Stimulated activated CD4-positive, alpha-beta T cell treated with anti-CD3 and anti-CD28 coated beads, Interleukin-2, amount 100 ng/mL, for 4 hours (primary cell): Measurements from ENCODE around the gene NUP85.
"Not testable (repeated sequence)": the region's sequence is repeated elsewhere in the genome, so short reads cannot be mapped to it uniquely, and the experiment has no call there.

Experiments used
- DNase-seq: peaks from one replicate; pipeline ENCODE4 v3.0.0-alpha.2; 2020; ENCODE audit warnings: low read depth

Gene NUP85

GRCh38 chr17:75269844-75270217 is 64.4 kb downstream of the NUP85 start:
- no peak for DNase-seq

GRCh38 chr17:75270218-75270965 is 64.9 kb downstream of the NUP85 start:
- DNase-seq = no peak

- no peak for DNase-seq
Measured at GRCh38 chr17:75270966-75271232, 65.4 kb downstream of the NUP85 start, which contains the start of gene MIF4GD. Gene MIF4GD, minus strand, starts transcription at chr17:75271231. Its CDS starts 1,036 bp downstream, at chr17:75270195.

GRCh38 chr17:75271233-75271954 is 65.9 kb downstream of the NUP85 start:
- DNase-seq = peak; percentile 83

DNA sequence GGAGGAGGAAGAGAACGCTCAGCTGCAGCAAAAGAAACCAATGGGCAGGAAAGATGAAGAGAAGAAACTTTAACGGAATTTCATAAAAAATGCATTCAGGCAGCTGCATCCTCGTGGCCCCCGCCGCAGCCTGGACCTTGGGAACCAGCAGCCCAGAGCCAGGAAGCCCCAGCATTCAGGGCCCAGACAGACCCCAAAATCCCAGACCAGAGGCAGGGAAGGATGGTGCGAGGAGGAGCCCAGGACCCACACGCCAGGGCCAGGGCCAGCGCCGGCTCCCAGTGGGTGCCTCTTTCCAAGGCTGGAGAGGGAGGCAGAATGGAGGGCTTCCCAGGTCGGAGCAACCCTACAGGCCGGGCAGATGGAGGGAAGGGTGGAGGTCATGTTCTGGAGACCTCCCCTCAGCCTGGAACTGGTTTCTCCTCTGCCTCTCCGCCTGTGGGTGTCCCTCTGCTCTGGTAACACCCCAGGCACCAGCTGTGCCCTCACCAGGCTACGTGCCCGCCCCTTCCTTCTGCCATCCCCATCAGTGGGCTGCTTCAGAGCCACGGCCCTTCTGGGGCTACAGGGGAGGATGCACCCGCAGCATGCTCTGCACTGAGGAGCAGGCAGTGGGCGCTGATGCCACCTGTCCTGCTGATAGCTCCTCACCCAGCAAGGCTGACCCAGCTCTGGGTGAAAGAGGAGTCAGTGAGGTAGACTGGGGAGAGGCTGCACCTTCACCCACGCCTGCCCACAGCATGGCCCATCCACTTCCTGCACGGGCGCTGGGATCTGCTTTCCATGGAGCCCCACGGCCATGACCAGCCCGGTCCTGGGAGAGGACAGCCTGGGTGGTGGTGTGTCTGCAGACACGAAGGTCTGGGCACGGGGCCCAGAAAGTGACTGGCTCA is 66.7 kb downstream of the NUP85 start:
- DNase-seq = no peak

- no peak for DNase-seq
Measured at GRCh38 chr17:75272848-75273184, 67.3 kb downstream of the NUP85 start.

DNA sequence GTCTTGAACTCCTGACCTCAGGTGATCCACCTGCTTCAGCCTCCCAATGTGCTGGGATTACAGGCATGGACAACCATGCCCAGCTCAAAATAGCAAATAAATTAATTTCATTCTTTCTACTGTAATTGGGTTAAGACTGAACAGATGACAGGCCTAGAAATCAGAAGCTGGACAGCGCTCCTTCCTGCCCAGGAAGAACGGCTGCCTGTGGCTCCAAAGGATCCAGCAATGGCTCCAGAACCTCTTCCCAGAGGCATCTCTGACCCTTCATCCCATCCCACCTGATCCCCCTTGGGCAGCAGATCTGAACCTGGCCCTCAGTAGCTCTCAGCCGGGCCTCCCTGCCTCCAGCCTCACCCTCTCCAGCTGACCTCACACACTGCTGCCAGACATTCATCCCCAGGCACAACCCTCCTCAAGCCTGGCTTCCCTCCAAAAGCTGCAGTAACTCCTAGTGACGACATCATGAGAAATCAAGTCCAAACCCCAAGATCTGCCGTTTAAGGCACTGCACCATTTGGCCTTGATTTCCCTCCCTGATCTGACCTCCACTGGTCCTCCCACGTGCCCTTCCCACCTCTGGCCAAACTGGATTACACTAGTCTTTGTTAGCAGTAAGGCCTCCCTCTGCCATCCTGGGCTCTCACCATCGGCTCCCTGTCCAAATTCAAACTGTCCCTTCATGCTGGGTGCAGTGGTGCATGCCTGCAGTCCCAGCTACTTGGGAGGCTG is 68.7 kb downstream of the NUP85 start:
- no peak for DNase-seq

DNA sequence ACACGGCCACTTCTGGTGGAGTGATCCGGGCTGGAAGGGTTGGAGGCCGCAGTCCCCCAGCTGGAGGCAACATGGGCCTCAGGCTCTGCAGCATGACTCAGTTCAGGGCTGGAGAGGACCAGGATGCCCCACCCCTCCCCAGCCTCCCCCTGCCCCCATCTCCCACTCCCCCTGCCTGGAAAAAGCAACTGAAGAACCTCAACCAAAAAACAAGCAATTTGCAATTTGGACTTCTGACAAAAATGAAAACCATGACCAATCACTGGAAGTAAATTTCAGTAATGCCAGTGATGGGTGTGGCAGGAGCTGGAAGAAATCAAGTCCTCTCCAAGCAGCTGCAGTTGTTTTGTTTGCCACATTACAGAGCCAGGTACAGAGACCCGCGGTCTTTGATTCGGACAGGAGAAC is 72.2 kb downstream of the NUP85 start:
- DNase-seq = no peak

DNA sequence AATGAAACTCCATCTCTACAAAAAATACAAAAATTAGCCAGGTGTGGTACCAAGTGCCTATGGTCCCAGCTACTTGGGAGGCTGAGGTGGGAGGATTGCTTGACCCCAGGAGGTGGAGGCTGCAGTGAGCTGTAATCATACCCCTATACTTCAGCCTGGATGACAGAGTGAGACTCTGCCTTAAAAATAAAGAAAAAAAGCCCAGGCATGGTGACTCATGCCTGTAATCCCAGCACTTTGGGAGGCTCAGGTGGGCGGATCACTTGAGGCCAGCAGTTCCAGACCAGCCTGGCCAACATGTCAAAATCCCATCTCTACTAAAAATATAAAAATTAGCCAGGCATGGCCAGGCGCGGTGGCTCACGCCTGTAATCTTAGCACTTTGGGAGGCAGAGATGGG is 74.7 kb downstream of the NUP85 start:
- not testable (repeated sequence) for DNase-seq

DNA sequence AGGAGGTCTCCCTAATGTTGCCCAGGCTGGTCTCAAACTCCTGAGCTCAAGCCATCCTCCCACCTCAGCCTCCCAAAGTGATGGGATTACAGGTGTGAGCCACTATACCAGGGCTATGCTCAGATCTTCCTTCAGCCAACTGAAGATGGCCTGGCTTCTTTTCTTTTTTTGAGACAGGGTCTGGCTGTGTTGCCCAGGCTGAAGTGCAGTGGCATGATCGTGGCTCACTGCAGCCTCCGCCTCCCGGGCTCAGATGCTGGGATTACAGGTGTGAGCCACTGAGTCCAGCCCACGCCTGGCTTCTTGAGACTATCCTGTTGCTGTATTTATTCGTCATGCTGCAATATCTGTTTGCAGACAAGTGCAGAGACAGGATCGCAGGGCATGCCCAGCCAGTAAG is 79.6 kb downstream of the NUP85 start:
- DNase-seq = no peak
